OCI-LY7 (cell line): ENCODE results near the gene ARHGEF1.

Experiments
- CTCF ChIP-seq: fragments of 200-600 bp; sonication (generic); conservative IDR thresholded peaks from 2 replicates; pipeline ENCODE4 v1.5.1; 2014; ENCODE audit warnings: mild to moderate bottlenecking, antibody characterized with exemption, low read length, moderate library complexity, mixed read lengths
- EZH2phosphoT487 ChIP-seq: fragments of 200-600 bp; sonication (generic); IDR thresholded peaks from 2 replicates; pipeline ENCODE4 v1.6.1; 2018; ENCODE audit warnings: low read depth, borderline replicate concordance, mild to moderate bottlenecking, mixed run types, antibody characterized with exemption, low read length, moderate library complexity, mixed read lengths

- TF ChIP-seq CTCF = no peak
- no peak for TF ChIP-seq EZH2phosphoT487
These were observed 20.5 kb upstream of the ARHGEF1 start for GRCh38 chr19:41862445-41862986.
